Posterior cingulate gyrus (tissue), 11 donors: ENCODE data around the gene DAAM1.
A peak's percentile ranks its signal among the peaks of the same experiment; 100 is the strongest.

ENCODE experiments used
- DNase-seq, 10 donors: peaks; one replicate each; pipeline versions ENCODE4 v3.0.0 to v3.0.0-alpha.2; 2020 to 2021; ENCODE audit warnings: mixed read lengths in 3 of 10
- intact Hi-C: fragments of 100-400 bp; cut with DNase I; formaldehyde crosslinking; loops from one replicate; pipeline ENCODE4 v1.15.1; 2023

DAAM1 gene

GRCh38 chr14:59308673-59309072, 120.2 kb downstream of the DAAM1 start:
- DNase-seq: peak in 1 of 10 donors; percentile 42
- intact Hi-C loops: no loop called here

DNA sequence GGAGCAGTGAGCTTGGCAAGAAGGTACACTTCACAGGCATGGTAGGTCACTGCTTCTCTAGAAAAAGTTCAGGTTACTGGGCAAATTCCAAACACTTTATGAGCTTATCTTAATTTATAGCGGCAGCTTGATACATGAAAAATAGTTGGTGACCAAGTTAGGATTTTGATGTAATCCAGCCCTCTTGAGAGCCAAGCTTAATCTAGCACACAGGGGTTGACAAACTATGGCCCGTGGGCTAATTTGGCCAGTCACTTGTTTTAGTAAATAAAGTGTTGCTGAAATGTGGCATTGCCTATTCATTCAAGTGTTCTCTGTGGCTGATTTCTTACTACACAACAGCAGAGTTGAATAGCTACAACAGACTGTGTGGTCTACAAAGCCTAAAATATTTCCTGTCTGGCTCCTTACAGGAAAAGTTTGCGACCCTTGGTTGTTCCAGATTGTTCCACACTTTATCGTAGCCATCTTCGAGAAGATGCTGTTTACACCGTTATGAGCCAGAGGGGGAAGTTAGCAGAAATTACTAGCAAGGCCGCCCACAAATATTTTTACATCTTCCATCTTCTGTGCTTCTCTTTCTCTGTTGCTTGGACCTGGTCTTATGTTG, 120.9 kb downstream of the DAAM1 start:
- DNase-seq: no peak
- intact Hi-C loops: no loop called here

- no peak for DNase-seq
- intact Hi-C loops: no loop called here
Measured at GRCh38 chr14:59310633-59311032, 122.2 kb downstream of the DAAM1 start.

DNA sequence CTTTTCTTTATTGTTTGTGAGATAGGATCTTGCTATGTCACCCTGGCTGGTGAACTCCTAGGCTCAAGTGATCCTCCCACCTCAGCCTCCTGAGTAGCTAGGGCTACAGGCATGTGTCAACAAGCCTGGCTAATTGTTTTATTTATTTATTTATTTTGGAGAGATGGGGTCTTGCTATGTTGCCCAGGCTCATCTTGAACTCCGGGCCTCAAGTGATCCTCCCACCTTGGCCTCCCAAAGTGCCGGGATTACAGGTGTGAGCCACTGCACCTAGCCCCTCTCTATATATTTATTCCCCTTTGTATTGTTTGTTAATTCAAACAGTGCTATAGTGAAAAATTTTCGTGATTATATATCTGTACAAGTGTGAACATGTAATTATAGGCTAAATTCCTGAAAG, 123.3 kb downstream of the DAAM1 start:
- intact Hi-C loops: no loop called here
- no peak for DNase-seq

DNA sequence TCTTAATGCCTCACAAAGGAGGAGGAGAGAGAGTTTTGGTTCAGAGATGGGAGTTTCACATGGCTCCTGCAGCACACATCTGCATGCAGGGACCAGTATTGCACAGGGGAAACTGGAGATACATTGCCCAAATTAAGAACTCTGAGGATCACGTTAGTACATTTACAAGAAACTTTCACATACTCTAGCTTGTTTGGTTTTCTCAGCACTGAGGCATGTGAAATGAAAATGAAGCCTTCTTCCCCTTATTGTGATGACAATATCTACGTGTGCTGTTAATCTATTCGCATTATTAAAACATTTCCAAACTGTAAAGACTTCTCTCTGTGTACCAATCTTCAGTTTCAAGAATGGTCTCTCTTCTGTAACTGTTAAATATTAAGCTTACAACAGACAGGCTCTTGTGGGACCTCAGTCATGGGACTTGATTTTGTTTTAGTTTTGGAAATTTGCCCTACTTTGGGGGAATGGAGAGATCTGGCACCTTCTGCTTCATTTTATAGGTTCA, 124.7 kb downstream of the DAAM1 start:
- peak in 1 of 10 donors; percentile 26 for DNase-seq
- intact Hi-C loops: no loop called here

GRCh38 chr14:59313658-59314608, 125.5 kb downstream of the DAAM1 start:
- peak in 1 of 10 donors; percentile 31 for DNase-seq
- intact Hi-C loops: no loop called here

DNA sequence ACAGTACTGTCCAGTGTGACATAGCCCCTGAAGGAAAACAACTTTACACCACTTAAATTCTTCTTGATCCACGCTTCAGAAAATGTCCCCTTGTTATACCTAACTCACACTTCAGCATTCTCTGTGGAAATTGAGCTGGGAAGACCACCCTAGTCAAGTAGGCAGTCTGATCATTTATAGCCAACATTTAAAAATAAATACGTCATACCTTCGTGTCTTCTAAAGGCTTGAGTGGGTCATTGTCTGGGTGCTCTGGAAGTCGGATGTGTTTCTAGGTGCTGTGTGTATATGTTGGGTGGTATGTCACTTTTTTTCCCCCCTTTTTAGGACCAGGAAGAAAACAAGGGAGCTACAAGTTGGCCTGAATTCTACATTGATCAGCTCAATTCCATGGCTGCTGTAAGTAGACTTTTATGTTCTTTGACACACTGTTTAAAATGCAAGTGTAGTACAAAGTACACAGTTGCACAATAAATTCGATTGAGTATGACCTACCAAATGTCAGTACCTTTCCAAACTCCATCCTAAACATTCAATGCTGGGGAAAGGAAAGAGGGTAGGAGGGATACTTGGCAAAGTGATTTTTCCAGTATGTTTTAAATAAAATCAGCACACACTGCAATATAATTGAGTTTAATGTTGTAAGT, 126.6 kb downstream of the DAAM1 start:
- no peak for DNase-seq
- intact Hi-C loops: no loop called here

GRCh38 chr14:59316151-59316830, 127.8 kb downstream of the DAAM1 start:
- intact Hi-C loops: no loop called here
- no peak for DNase-seq

DNA sequence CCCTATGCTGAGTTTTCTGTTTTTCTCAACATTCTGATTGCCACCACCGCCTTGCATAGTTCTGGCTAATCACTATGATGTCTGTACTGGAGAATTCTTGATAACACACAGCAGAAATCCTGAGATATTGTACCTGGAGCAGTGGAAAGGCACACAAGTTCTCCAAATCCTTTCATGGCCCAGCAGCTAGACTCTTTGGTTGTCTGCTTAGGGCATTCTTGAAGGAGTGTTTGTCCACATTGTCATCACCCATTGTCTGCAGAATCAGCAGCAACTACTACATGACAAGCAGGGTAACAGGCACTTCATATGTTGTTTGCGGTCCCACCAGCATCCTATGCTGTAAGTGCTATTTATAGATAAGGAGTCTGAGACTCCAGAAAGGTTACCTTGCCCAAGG, 128.9 kb downstream of the DAAM1 start:
- DNase-seq: no peak
- intact Hi-C loops: no loop called here

- no peak for DNase-seq
- intact Hi-C loops: no loop called here
Measured at GRCh38 chr14:59317798-59318505, 129.5 kb downstream of the DAAM1 start.

DNA sequence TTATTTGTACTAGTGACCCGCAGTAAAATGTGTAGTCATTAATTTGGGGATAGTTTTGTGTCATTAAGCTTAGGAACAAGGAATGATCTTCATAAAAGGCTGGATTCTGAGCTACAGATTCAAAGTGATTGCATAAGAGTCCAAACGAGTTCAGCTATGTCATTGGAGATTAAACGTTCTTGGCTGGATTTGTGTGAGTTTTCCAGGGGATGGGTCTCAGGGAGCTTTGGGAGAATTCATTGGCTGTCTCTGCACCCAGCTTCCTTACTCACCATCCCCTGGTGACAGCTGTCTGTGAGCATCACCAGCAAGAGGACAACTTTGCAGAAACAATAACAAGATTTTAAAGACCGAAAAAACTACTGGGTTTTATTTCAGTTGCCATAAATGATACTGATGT, 130.4 kb downstream of the DAAM1 start:
- DNase-seq: no peak
- intact Hi-C loops: no loop called here

GRCh38 chr14:59320361-59320760, 131.9 kb downstream of the DAAM1 start:
- no peak for DNase-seq
- intact Hi-C loops: no loop called here

- intact Hi-C loops: no loop called here
- no peak for DNase-seq
Measured at GRCh38 chr14:59320763-59321625, 132.5 kb downstream of the DAAM1 start.

GRCh38 chr14:59321626-59321949, 133.1 kb downstream of the DAAM1 start:
- DNase-seq: no peak
- intact Hi-C loops: no loop called here

- no peak for DNase-seq
- intact Hi-C loops: no loop called here
Measured at GRCh38 chr14:59325906-59326305, 137.4 kb downstream of the DAAM1 start.

DNA sequence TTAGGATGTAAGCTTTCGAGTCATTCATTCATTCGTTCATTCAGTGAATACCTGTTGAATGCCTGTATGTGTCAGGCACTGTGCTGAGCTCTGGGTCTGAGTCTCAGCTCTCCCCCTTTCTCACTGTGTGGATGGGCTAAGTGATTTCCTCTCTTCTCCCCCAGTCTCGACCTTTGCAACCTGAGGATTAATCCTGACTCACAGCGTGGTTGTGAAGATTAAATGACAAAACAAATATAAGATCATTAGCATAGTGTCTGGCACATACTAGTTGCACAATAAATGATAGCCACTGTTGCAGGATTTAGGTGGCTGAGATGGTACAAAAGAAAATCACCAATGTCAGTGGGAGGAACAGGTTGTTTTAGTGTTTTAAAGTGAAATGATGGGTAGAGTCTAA, 140.0 kb downstream of the DAAM1 start:
- intact Hi-C loops: no loop called here
- DNase-seq: no peak

DNA sequence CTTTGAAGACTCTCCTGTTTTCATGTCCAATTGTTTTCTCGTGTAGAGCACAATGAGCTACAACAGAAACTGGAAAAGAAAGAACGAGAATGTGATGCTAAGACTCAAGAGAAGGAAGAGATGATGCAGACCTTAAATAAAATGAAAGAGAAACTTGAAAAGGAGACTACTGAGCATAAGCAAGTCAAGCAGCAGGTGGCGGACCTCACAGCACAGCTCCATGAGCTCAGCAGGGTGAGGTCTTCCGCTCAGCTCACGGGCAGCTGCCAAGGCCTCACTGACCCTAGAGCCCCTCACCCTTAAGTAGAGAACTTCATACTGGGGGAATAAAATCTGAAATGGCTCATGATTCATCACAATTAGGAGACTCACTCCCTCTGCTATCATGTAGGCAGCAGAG, 142.0 kb downstream of the DAAM1 start:
- no peak for DNase-seq
- intact Hi-C loops: no loop called here

GRCh38 chr14:59331217-59331616, 142.8 kb downstream of the DAAM1 start:
- intact Hi-C loops: no loop called here

GRCh38 chr14:59332727-59333126, 144.3 kb downstream of the DAAM1 start:
- no peak for DNase-seq

More at GRCh38 chr14:59331217-59331616, 142.8 kb downstream of the DAAM1 start:
- DNase-seq: peak in 1 of 10 donors; percentile 64

More at GRCh38 chr14:59332727-59333126, 144.3 kb downstream of the DAAM1 start:
- intact Hi-C loops: no loop called here
